Stimulated activated CD8-positive, alpha-beta memory T cell treated with anti-CD3 and anti-CD28 coated beads, Interleukin-12 subunit alpha, Interleukin-12 subunit beta, amount 100 ng/mL, for 1 hour (primary cell): ENCODE results near the gene VPS13D.

ENCODE experiments used
- DNase-seq: peaks from one replicate; pipeline ENCODE4 v3.0.0-alpha.2; 2020; ENCODE audit warnings: low read depth

The VPS13D gene

DNA sequence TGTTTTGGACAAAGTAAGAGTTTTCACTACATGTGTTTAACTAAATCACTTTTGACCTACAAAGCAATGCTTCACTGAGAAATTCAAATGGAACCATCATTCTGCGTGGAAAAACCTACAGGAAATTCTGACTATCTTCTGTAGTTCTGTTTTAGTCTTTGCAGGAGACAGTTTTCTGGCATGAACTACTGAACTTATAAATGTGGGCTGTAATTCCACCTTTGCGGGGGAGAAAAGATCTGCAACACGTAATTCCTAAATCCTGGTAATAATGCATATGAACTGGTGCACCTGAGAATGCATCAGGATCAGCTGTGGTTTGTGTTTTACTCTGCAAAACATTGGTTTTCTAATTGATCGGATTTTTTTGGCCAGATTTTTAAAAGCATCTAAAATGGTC is 106.0 kb downstream of the VPS13D start:
- no peak for DNase-seq

DNA sequence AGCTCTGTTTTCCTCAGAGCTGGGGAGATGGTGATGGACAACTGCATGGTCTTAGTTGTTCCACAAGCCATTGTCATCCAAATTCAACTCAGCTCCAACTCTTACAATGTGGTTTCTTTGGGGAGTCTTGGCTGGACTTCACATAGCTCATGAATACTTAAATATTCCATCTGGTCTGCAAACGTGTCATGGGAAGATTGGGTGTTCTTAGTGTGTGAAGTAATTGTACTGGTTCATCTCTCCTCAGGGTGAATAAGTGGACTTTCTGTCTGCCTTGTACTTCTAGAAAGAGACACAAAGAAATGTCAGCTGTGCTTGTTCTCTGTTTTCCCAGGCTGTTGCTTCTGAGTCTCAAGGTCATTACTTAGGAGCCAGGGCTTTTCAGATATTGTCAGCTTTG is 106.6 kb downstream of the VPS13D start:
- DNase-seq: no peak

DNA sequence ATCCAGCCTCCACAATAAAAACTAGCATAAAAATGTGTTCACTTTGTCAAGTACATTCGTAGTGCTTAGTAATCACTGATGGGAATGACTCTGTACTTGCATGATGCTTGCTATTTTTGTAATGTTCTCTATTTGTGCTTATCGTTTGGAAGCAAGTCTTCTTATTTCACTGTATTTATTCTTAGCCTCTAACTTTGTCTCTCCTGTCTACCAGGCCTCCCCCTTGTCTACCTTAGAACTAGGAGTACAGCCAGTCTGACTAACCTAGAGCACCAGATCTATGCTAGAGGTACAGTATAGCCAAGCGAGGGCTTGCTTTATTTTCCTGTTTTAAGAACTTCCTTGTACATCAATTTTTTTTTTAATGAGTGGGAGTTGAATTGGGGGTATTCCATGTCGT is 108.2 kb downstream of the VPS13D start:
- DNase-seq: no peak

DNA sequence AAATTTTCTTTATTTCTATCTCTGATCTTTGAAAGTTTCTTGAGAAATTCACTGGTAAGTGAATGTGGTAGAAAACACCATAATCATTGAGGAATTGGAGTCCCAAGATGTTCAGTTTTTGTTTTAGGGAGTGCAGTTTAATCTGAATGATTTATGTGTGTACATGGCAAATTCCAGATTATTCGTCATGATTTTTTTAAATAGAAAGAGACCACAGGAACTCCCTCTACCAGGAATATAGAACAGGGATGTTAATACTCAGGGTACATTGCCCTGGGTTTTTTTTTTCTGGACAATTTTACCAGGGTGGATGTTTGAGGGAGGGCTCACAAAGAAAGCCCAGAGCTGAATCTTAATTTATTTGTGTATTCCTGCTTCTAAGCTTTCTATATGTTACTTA is 109.0 kb downstream of the VPS13D start:
- no peak for DNase-seq

DNA sequence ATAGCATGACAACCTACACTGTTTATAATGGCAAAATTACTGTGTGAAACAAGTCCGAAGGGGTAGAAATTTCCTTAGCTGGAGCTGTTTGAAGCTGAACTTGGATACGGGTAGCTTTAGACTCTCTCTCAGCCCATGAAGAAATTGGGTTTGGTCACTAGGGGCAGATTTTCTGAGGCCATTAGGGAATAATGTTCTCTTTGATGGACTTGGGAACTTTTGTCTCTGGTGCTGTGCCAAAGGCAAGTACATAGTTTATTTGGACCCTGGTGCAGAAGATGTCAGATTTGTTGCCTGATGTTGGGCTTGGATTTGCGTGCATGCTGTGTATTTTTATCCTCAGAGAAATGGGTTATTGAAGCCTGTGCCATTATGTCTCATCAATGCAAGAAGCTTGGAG is 109.6 kb downstream of the VPS13D start:
- no peak for DNase-seq

DNA sequence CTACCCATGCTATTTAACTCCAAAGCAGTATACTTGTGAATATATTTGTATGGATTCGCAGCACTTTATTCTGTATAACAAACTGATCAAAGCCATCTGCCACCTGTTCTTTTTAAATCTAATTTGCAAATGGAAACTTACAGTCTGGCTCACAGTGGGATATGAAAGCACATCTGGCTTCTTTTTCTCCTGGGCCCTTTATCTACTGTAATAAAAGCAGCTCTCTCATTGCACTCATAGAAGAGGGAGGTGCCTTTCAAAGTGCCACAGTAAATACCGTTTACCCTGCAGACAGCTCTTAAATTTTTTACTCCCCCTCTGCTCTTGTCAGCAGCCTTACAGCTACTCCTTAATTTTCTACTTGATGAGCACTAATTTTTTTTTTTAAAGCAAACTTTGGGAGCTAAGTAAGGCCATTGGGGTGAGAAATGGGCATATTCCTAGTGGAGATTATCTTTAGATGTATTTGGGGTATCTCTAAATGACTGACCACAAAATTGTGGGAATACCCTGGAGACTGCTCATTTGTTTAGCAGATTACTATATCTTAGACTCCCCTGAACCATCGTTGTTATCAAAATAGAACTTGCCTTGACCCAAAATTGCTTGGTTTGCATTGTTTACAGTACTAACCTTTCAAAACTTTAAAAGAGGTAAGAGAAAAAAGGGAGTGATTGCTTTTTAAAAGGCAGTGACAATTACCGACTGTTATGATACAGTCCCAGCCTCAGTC is 110.1 kb downstream of the VPS13D start:
- DNase-seq: no peak

DNA sequence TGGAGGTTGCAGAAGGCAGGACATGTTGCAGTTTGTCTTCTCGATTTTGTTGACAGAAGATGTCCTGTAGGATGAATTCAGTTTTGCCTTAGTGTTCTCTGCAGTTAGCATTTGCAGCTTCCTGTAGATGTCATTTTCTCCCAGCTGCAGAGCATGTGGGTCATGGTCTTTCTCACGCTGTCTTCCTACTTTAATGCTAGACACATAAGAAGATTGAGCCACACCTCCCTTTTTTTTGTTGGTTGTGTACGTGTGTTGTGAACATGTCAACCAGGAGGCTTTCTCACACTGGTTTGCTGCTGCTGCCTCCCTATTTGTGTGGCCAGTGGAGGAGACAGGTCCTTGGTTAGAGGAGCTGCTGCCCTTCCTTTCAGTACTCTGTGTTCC is 110.7 kb downstream of the VPS13D start:
- no peak for DNase-seq

DNA sequence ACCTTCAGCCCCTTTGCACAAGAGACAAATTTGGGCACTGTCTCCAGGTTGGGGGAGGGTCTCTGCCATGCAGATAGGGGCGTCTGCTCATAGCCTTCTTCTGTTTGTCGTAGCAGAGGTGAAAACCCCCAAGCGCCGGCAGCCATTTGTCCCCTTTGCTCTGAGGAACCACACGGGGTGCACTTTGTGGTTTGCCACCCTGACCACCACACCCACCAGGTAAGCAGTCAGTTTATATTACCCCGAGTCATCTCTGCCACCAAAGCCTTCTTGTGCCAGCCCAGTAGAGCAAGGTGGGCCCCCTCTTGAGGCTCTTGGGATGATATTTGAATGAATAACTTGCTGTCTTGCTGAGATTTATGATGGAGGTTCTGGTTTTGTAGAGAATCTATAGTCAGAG is 111.8 kb downstream of the VPS13D start:
- DNase-seq: no peak

DNA sequence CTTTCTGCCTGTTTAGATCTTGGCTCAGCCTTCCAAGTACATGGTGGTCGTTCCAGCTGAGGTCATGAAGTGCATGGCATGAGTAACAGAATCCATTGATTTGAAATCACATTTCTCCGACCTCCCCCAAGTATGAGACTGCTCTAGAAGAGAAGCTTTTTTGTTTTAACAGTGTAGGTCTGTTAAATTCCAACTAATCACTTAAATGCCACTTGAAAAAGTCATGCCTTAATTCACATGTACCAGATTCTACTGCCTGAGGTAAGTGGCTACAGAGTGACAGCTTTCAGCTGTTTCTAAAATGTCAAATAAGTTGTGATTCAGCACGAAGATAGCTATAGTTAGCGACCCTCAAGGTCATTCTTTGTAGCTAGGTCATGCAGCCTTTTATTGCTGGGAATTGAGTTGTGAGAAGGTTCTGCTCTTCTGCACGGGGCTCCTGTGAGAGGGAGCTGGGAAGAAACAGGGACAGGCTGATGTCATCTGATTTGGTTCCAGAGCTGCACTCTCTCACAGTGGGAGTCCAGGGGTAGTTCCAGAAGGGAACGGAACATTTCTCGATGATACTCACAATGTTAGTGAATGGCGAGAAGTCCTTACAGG is 112.7 kb downstream of the VPS13D start:
- no peak for DNase-seq

DNA sequence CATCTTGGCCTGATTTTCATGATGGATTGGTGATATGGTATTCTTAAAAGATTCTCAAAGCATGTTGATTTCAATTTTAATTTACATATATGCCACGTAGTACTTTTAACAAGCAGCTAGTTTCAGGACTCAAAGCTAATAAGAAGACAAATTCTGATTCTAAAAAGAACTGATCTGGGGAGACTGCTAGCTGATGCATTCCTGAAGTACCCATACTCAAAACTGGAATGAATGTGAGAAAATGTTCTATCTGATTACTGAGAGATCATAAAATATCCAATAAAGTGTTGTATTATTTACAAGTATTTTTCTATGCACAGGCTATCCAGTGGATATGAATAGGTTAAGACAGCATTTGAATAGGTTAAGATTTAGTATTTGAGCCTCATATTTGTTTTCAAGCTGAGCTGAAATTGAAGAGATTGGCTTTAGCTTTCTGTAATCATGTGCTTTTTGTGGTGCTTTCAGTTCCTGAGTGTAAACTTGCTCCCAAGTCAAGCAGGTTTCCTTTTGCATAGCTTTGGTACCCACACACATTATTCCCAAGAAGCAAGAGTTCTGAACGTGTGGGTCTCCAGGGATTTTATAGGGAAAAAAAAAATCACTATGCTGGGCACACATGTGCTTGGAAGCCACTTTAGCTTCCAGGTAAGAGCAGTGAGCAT is 114.1 kb downstream of the VPS13D start:
- no peak for DNase-seq

DNA sequence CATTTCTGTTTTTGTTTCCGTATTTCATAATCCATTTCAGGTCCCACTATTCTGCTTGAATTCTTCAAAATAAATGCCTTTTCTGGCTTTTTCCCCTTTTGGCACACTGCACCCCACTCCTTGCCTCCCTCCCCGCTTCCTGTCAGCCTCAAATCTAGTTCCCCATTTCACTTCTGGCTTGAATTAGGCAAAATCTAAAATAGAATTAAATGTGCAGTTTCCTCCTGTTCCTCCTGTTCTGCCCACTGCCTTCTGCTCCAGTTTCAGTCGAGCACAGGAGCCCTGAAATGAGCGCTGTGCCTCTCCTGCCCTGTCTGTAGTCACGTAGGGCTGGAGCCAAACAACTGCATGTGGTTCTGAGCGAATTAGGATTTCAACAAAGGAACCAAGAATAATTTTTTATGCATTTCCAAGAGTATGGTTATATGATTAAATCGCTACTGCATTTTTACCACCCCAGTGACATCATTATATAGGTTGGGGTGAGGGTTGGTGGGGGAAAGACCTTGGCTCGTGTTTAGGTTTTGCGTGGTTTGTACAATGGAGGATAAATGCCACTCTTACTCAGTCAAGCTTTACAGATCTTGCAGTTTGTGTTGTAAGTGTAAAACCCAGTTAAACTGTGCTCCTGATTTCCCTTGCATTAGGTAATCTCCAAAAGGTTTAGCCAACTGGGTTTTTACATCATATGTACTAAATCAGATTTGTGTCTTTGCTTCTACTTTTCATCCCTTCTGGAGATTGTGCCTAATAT is 114.9 kb downstream of the VPS13D start:
- no peak for DNase-seq

DNA sequence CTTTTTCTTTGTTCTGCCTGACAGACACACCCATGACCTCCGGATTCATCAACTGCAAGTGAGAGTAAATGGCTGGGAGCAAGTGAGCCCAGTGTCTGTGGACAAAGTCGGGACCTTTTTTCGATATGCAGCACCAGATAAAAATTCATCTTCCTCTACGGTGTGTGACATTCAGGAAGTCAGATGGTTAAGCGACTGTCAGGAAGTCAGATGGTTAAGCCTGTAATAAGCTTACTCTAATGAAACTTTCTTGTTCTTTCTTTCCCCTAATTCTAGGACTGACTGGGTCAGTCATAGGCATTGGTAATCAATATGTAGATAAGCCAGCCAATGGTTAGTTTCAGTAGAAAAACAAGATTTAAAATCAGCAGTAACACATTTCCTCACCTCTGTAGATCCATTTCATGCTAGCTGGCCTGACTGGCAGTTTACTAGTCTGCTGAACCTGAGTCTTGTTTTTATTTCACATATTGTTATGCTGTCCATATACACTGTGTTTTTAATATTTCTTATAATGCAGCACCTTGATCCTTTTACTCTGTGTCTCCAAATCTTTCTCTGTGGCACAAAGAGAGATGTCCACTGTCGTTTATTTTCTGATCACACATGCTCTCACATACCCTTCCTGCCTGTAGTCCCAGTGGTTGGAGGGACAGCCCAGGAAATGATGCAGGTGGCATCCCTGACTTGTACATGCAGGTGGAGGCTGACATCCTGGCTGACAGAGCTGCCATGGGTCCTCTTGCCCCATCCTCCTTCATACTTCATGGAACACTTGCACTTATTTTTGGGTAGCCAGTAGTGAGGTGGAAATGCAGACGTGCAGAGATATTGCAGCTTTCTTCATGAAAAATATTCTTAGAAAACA is 115.8 kb downstream of the VPS13D start:
- no peak for DNase-seq

DNA sequence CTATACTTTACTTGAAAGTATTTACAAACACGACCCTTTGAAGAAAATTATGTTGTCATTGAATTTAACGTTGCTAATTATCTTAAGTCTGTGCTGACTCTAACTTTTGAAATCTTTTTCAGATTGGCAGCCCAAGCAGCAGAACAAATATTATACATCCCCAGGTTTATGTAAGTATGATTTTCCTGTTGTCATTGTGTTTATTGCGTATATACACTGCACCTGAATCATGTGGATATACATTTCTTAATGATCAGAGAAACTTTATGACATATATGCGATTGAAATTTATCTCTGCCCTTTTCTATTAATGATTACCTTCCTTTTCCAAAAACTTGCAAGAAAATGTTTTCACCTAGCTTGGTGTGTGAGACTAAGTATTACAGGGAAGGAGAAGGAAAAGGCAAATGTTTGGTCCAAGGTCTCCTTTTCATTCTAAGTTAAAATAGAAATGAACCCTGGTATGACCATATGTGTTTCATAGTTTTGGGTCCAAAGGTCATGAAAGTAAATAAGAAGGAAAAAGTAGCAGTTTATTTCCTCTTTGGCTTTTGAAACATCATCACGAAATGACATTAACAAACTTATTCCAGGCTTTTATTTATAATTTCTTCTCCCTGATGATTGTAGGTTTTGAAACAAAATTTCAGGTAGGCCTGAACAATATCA is 116.8 kb downstream of the VPS13D start:
- DNase-seq: no peak

DNA sequence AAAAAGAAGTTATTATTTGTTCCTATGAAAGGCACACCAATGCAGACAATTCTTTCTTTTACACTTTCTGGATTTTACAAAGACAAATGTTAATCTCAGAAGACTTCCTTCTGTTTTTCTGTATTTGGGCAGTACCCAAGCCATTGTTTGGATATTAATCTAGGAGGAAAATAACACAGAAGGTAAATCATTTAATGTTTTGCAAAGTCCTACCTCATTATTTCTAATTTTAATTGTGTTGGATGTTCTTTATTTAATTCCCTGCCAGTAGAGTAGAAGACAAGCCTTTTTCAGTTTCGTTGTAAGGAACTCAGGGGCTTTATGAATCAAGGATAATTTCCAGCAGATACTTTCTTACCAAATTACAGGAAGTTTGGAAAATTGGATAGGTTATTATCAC is 118.3 kb downstream of the VPS13D start:
- no peak for DNase-seq

DNA sequence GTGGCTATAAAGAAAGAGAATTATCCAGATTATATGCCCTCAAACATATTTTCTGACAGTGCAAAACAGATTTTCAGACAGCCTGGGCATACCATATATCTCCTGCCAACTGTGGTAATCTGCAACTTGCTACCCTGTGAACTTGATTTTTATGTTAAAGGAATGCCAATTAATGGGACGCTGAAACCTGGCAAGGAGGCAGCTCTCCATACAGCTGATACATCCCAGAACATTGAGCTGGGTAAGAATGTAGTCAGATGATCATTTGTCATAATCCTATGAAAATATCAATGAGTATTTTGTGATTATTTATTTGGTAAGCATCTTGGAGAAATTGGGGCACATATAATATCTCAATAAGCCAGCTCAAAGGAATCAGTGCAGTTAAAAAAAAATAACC is 124.2 kb downstream of the VPS13D start:
- DNase-seq: no peak

DNA sequence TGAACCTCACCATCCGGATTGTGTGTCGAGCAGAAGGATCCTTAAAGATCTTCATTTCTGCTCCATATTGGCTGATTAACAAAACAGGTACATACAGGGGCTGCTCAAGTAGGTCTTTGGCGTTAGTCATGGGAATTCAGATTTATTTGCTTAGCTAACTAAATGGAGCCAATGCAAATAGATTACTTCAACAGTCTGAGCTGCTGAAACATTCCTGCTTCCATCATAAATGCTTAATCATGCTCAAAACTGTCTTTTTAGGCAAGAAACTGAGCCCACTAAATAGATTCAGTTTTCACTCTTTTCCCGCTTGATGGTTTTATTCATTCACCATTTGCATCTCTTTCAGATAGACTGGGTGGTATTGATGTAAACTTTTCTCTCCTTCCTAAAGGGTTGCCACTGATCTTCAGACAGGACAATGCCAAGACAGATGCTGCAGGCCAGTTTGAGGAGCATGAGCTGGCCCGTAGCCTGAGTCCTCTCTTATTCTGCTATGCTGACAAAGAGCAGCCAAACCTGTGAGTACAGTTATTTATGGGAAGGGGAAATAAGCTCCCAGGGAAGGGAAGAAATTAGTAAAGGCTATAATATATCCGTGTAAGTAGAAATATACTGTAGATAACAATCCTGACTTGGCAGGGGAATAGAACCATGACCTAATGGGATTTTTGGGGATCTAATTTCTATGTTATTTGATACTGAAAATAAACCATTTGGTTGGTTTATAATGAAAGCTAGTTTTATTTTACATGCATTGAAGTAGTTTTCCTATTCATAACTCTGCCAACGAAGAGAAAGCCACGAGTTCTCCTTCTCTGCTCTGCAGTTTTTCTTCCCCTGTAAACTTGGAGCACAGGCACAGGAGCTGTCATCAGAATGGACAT is 126.4 kb downstream of the VPS13D start:
- DNase-seq: no peak

DNA sequence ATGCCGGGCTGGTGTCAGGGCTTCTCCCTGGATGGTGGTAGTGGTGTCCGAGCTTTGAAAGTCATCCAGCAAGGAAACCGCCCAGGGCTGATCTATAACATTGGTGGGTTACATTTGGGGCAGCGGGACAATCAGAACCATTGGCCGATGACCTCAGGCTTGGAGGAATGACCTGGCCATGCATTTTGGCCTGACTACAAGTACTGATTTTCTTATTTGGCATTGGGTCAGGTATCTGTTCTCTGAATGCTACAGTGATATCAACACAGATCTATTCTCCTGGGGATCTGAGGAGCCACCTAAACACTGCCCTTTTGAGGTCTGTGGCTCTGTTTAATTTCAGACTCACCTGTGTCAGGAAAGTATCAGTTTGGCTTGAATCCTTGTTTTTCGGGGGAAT is 128.7 kb downstream of the VPS13D start:
- no peak for DNase-seq

DNA sequence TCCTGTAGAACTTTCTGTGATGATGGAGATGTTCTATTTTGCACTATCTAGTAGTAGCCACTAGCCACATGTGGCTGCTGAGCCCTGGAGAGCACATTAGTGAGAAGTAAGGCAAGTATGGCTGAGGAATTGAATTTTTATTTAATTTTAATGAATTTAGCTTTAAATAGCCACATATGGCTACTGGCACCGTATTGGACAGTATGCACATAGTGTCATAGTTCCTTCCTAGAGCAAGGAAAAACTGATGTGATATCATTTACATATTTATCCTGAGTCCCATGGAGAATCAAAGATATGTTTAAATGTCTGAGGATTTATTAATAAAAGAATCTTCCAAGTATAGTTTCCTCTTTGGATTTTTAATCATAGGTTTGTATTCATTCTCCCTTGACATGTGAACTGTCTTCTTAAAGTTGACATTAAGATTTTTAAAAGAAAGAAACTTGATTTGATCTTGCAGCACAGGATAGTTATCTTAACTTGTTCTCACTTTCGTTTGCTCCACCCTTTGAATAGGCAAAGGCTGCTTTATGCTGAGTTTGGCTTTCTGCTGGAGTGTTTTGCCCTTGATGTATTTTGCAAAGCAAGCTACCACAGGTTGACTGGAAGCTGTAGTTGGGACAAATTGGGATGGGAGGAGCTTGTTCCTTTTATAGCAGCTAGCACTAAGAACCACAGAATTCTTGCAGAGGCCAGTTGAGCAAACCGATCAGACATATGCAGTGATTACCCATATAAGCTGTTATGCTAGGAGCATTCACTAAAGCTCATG is 129.7 kb downstream of the VPS13D start:
- DNase-seq: no peak

DNA sequence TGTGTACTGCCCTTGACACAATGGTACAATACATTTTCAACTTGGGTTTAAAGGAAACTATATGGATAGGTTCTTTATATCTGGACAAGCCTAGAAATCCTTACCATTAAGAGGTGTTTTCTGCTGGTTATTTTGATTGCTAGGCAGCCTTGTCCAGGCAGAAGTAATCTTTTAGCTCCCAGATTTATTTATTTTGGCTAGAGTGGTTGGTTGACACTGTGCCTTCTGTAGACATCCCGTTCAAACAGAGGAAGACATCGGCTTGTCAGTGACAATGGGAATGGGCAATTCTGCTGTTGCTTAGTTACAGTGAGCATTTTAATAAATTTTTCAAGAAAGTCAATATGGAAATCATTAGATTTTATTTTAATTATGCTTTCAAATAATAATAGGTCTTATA is 138.8 kb downstream of the VPS13D start:
- no peak for DNase-seq

DNA sequence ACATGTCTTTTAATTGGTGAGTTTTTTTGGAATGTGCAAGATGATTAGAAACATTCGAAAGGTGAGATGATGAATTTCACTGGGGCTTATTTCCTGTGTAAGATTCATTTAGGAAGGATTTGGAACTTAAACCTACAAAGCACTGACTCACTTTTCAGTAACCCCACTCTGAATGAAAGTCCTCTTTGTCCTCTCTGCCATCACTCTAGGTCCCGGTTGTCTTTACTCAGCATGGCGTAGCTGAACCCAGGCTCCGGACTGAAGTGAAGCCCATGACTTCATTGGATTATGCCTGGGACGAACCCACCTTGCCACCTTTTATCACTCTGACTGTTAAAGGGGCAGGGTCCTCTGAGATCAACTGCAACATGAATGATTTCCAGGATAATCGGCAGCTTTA is 139.4 kb downstream of the VPS13D start:
- no peak for DNase-seq
